SK-N-SH (cell line): Measurements from ENCODE around the gene ENOX1. TPM values are rescaled to one million over a fixed set of nuclear protein-coding genes. Genes with fewer than 3 reads are reported as not detected.

Experiments used
- CTCF ChIA-PET: fragments of 300-600, 350-600 bp; formaldehyde crosslinking; extraction: SDS; loops from one replicate; lab custom pipeline; 2021; lab: Yijun Ruan, JAX
- POLR2A ChIA-PET: fragments of 350-600 bp; sonication (Branson Sonifier 250); formaldehyde crosslinking; extraction: SDS; loops from one replicate; lab custom pipeline; 2020; ENCODE audit warnings: antibody characterized with exemption, inconsistent platforms; lab: Yijun Ruan, JAX
- DNase-seq: peaks from one replicate; pipeline ENCODE4 v3.0.0; 2012
- H2AFZ ChIP-seq: fragments of 200-600 bp; sonication (generic); 2 replicates; pipeline ENCODE4 v1.8.1; 2016; ENCODE audit warnings: antibody characterized with exemption, mild to moderate bottlenecking, low read depth
- H3F3A ChIP-seq: fragments of 200-600 bp; sonication (generic); replicated peaks from 2 replicates; pipeline ENCODE3; 2016; ENCODE audit warnings: antibody characterized with exemption, mild to moderate bottlenecking; ENCODE audit not compliant: insufficient read depth
- H3K27ac ChIP-seq, 2 experiments: fragments of 200-500 bp in 1 of 2; fragments of 200-600 bp in 1 of 2; sonication (Bioruptor generic) in 1 of 2; sonication (generic), shearing (Covaris generic) in 1 of 2; 2 replicates each; pipeline versions ENCODE4 v1.5.1 to v1.6.1; 2014 to 2016; ENCODE audit warnings: low read depth in 2 of 2, inconsistent platforms in 1 of 2, low read length in 1 of 2, mild to moderate bottlenecking in 1 of 2, mixed read lengths in 1 of 2
- H3K27me3 ChIP-seq: fragments of 200-600 bp; sonication (generic), shearing (Covaris generic); 2 replicates; pipeline ENCODE4 v1.6.1; 2016; ENCODE audit warnings: mixed run types; ENCODE audit not compliant: insufficient read depth
- H3K36me3 ChIP-seq, 2 experiments: fragments of 200-500 bp in 1 of 2; fragments of 200-600 bp in 1 of 2; sonication (Bioruptor generic) in 1 of 2; sonication (generic) in 1 of 2; replicated peaks in 1 of 2; 2 replicates each; pipeline versions ENCODE3 to v1.5.1; 2014 to 2016; ENCODE audit warnings: low read length in 1 of 2, mild to moderate bottlenecking in 1 of 2; ENCODE audit not compliant: insufficient read depth in 2 of 2, control insufficient read depth in 1 of 2
- H3K4me1 ChIP-seq, 2 experiments: fragments of 200-500 bp in 1 of 2; fragments of 200-600 bp in 1 of 2; sonication (Bioruptor generic) in 1 of 2; sonication (generic), shearing (Covaris generic) in 1 of 2; 2 replicates each; pipeline versions ENCODE4 v1.5.1 to v1.6.1; 2014 to 2016; ENCODE audit warnings: low read depth in 1 of 2, low read length in 1 of 2, mixed run types in 1 of 2; ENCODE audit not compliant: insufficient read depth in 2 of 2, control insufficient read depth in 1 of 2
- H3K4me2 ChIP-seq: fragments of 200-600 bp; sonication (generic), shearing (Covaris generic); 2 replicates; pipeline ENCODE4 v1.6.1; 2017; ENCODE audit warnings: mixed run types
- H3K4me3 ChIP-seq, 2 experiments: fragments of 200-500 bp in 1 of 2; fragments of 200-600 bp in 1 of 2; sonication (Bioruptor generic) in 1 of 2; sonication (generic), shearing (Covaris generic) in 1 of 2; 2 replicates each; pipeline versions ENCODE4 v1.5.1 to v1.8.1; 2014 to 2016; ENCODE audit warnings: low read depth in 2 of 2, inconsistent platforms in 1 of 2, low read length in 1 of 2, mild to moderate bottlenecking in 1 of 2, mixed read lengths in 1 of 2, moderate library complexity in 1 of 2
- H3K79me2 ChIP-seq: fragments of 200-600 bp; sonication (generic); 2 replicates; pipeline ENCODE4 v1.8.1; 2017; ENCODE audit warnings: mild to moderate bottlenecking; ENCODE audit not compliant: insufficient read depth
- H3K9ac ChIP-seq: fragments of 200-600 bp; sonication (generic); 2 replicates; pipeline ENCODE4 v1.6.1; 2017; ENCODE audit warnings: mixed run types
- H3K9me2 ChIP-seq: fragments of 200-600 bp; sonication (generic); 2 replicates; pipeline ENCODE4 v1.6.1; 2017; ENCODE audit warnings: mixed run types
- H3K9me3 ChIP-seq: fragments of 200-600 bp; sonication (generic); 2 replicates; pipeline ENCODE4 v1.6.1; 2017; ENCODE audit warnings: mixed run types, mild to moderate bottlenecking, moderate library complexity
- H4K20me1 ChIP-seq: fragments of 200-600 bp; sonication (generic); 2 replicates; pipeline ENCODE4 v1.6.1; 2017; ENCODE audit warnings: mild to moderate bottlenecking, mixed run types; ENCODE audit not compliant: insufficient read depth
- CHD2 ChIP-seq: fragments of 150-350 bp; IDR thresholded peaks from 2 replicates; pipeline ENCODE4 v1.6.1; 2018; ENCODE audit warnings: low read length; ENCODE audit not compliant: partially characterized antibody
- ELF1 ChIP-seq: IDR thresholded peaks from 2 replicates; pipeline ENCODE4 v1.4.0; 2012
- EZH2phosphoT487 ChIP-seq: fragments of 200-600 bp; sonication (generic); IDR thresholded peaks from 2 replicates; pipeline ENCODE4 v1.6.1; 2017; ENCODE audit warnings: low read depth, mixed run types, mild to moderate bottlenecking, antibody characterized with exemption, moderate library complexity, borderline replicate concordance
- FOSL2 ChIP-seq: IDR thresholded peaks from 2 replicates; pipeline ENCODE4 v1.4.0; 2012; ENCODE audit warnings: low read depth, mild to moderate bottlenecking, moderate library complexity, borderline replicate concordance
- FOXJ3 ChIP-seq: sonication (generic); formaldehyde crosslinking; IDR thresholded peaks from 2 replicates; pipeline ENCODE4 v1.5.1; 2020; ENCODE audit warnings: mild to moderate bottlenecking, missing genetic modification reagents
- JUND ChIP-seq: IDR thresholded peaks from 2 replicates; pipeline ENCODE4 v1.4.0; 2012
- MAX ChIP-seq: IDR thresholded peaks from 2 replicates; pipeline ENCODE4 v1.4.0; 2012; ENCODE audit warnings: low read depth
- MEF2A ChIP-seq: IDR thresholded peaks from 2 replicates; pipeline ENCODE4 v1.4.0; 2012; ENCODE audit warnings: low read depth, borderline replicate concordance
- NFIC ChIP-seq: IDR thresholded peaks from 2 replicates; pipeline ENCODE4 v1.4.0; 2012; ENCODE audit warnings: borderline replicate concordance
- POLR2AphosphoS5 ChIP-seq: IDR thresholded peaks from 2 replicates; pipeline ENCODE4 v1.6.1; 2012; ENCODE audit warnings: low read depth, low read length
- RCOR1 ChIP-seq: fragments of 150-350 bp; IDR thresholded peaks from 2 replicates; pipeline ENCODE4 v1.6.1; 2017; ENCODE audit warnings: antibody characterized with exemption, low read length
- RXRA ChIP-seq: IDR thresholded peaks from 2 replicates; pipeline ENCODE4 v1.4.0; 2012; ENCODE audit warnings: low read depth, mild to moderate bottlenecking, borderline replicate concordance
- SIN3A ChIP-seq: IDR thresholded peaks from 2 replicates; pipeline ENCODE4 v1.6.1; 2012; ENCODE audit warnings: low read depth, mild to moderate bottlenecking, low read length, moderate library complexity, borderline replicate concordance
- TEAD4 ChIP-seq: IDR thresholded peaks from 2 replicates; pipeline ENCODE4 v1.4.0; 2012; ENCODE audit warnings: mild to moderate bottlenecking, borderline replicate concordance; ENCODE audit not compliant: insufficient read depth
- WGBS: methylation state at CpG from one replicate; pipeline ENCODE4 v1.1.6; 2017; ENCODE audit warnings: low lambda C conversion rate; 5-methylcytosine and 5-hydroxymethylcytosine counted together
- polyA plus RNA-seq, 3 experiments: library from polyadenylated mRNA; depleted of rRNA; stranded (reverse); fragments of >200 nt; gene quantifications; 2 replicates each; pipeline ENCODE4 v1.2.3, GENCODE V29; 2012
- TF ChIP-seq, protein P1 (sequence below): fragments of 150-350 bp; IDR thresholded peaks from 2 replicates; pipeline ENCODE4 v1.6.1; 2017; ENCODE audit warnings: antibody characterized with exemption, low read length, low read depth, borderline replicate concordance
- TF ChIP-seq, protein P2 (sequence below): IDR thresholded peaks from 2 replicates; pipeline ENCODE4 v1.4.0; 2012; ENCODE audit warnings: low read depth, borderline replicate concordance
- TF ChIP-seq, protein P3 (sequence below): fragments of 150-350 bp; IDR thresholded peaks from 2 replicates; pipeline ENCODE4 v1.6.1; 2016; ENCODE audit warnings: mild to moderate bottlenecking, low read depth, low read length
- TF ChIP-seq, protein P4 (sequence below): fragments of 200-600 bp; sonication (generic); IDR thresholded peaks from 2 replicates; pipeline ENCODE4 v1.6.1; 2017; ENCODE audit warnings: antibody characterized with exemption, mild to moderate bottlenecking, moderate library complexity
- TF ChIP-seq, protein P5 (sequence below): IDR thresholded peaks from 2 replicates; pipeline ENCODE4 v1.6.1; 2012; ENCODE audit warnings: mild to moderate bottlenecking, low read depth, low read length, moderate library complexity

ENOX1 gene
- polyA plus RNA-seq, 1 of the 3 experiments (the other 2 are of a cell fraction): 5.8 TPM

- TF ChIP-seq EZH2phosphoT487 (no peak), ELF1 (no peak), NFIC (no peak), MAX (no peak), FOSL2 (no peak), RCOR1 (no peak), JUND (no peak), CHD2 (no peak), MEF2A (no peak), FOXJ3 (CRISPR knock-in tag) (no peak), RXRA (no peak), TEAD4 (no peak), SIN3A (no peak), POLR2AphosphoS5 (no peak)
- TF ChIP-seq, protein P1, sequence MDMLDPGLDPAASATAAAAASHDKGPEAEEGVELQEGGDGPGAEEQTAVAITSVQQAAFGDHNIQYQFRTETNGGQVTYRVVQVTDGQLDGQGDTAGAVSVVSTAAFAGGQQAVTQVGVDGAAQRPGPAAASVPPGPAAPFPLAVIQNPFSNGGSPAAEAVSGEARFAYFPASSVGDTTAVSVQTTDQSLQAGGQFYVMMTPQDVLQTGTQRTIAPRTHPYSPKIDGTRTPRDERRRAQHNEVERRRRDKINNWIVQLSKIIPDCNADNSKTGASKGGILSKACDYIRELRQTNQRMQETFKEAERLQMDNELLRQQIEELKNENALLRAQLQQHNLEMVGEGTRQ: no peak
- TF ChIP-seq, protein P2, sequence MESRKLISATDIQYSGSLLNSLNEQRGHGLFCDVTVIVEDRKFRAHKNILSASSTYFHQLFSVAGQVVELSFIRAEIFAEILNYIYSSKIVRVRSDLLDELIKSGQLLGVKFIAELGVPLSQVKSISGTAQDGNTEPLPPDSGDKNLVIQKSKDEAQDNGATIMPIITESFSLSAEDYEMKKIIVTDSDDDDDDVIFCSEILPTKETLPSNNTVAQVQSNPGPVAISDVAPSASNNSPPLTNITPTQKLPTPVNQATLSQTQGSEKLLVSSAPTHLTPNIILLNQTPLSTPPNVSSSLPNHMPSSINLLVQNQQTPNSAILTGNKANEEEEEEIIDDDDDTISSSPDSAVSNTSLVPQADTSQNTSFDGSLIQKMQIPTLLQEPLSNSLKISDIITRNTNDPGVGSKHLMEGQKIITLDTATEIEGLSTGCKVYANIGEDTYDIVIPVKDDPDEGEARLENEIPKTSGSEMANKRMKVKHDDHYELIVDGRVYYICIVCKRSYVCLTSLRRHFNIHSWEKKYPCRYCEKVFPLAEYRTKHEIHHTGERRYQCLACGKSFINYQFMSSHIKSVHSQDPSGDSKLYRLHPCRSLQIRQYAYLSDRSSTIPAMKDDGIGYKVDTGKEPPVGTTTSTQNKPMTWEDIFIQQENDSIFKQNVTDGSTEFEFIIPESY: no peak
- TF ChIP-seq, protein P3, sequence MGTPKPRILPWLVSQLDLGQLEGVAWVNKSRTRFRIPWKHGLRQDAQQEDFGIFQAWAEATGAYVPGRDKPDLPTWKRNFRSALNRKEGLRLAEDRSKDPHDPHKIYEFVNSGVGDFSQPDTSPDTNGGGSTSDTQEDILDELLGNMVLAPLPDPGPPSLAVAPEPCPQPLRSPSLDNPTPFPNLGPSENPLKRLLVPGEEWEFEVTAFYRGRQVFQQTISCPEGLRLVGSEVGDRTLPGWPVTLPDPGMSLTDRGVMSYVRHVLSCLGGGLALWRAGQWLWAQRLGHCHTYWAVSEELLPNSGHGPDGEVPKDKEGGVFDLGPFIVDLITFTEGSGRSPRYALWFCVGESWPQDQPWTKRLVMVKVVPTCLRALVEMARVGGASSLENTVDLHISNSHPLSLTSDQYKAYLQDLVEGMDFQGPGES: no peak
- TF ChIP-seq, protein P4, sequence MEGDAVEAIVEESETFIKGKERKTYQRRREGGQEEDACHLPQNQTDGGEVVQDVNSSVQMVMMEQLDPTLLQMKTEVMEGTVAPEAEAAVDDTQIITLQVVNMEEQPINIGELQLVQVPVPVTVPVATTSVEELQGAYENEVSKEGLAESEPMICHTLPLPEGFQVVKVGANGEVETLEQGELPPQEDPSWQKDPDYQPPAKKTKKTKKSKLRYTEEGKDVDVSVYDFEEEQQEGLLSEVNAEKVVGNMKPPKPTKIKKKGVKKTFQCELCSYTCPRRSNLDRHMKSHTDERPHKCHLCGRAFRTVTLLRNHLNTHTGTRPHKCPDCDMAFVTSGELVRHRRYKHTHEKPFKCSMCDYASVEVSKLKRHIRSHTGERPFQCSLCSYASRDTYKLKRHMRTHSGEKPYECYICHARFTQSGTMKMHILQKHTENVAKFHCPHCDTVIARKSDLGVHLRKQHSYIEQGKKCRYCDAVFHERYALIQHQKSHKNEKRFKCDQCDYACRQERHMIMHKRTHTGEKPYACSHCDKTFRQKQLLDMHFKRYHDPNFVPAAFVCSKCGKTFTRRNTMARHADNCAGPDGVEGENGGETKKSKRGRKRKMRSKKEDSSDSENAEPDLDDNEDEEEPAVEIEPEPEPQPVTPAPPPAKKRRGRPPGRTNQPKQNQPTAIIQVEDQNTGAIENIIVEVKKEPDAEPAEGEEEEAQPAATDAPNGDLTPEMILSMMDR: no peak
- TF ChIP-seq, protein P5, sequence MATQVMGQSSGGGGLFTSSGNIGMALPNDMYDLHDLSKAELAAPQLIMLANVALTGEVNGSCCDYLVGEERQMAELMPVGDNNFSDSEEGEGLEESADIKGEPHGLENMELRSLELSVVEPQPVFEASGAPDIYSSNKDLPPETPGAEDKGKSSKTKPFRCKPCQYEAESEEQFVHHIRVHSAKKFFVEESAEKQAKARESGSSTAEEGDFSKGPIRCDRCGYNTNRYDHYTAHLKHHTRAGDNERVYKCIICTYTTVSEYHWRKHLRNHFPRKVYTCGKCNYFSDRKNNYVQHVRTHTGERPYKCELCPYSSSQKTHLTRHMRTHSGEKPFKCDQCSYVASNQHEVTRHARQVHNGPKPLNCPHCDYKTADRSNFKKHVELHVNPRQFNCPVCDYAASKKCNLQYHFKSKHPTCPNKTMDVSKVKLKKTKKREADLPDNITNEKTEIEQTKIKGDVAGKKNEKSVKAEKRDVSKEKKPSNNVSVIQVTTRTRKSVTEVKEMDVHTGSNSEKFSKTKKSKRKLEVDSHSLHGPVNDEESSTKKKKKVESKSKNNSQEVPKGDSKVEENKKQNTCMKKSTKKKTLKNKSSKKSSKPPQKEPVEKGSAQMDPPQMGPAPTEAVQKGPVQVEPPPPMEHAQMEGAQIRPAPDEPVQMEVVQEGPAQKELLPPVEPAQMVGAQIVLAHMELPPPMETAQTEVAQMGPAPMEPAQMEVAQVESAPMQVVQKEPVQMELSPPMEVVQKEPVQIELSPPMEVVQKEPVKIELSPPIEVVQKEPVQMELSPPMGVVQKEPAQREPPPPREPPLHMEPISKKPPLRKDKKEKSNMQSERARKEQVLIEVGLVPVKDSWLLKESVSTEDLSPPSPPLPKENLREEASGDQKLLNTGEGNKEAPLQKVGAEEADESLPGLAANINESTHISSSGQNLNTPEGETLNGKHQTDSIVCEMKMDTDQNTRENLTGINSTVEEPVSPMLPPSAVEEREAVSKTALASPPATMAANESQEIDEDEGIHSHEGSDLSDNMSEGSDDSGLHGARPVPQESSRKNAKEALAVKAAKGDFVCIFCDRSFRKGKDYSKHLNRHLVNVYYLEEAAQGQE: no peak
- no peak overlapping the region for H3K4me2 ChIP-seq
- no peaks in the 10 kb centered on the region for H3K27me3 ChIP-seq
- no peaks in the 10 kb centered on the region for H3K9me3 ChIP-seq
- H3K4me1 ChIP-seq: peaks cover 0 to 2% of the 10 kb centered on the region in 2 experiments; a peak in 2 of 4 replicates
- H3K79me2 ChIP-seq: no peaks in the 10 kb centered on the region
- no peaks in the 10 kb centered on the region for H4K20me1 ChIP-seq
- H3K9ac ChIP-seq: no peak overlapping the region
- H2AFZ ChIP-seq: no peak overlapping the region
- H3K27ac ChIP-seq: no peak overlapping the region
- no peak for DNase-seq
- 98% methylated on average over 2 of the region's 2 CpGs for WGBS
- ChIA-PET CTCF (interaction anchor here (1.2 kb wide), 1 partner anchor 39 kb away, joined by 3 read pairs; no protein-coding TSS in a partner anchor), POLR2A (no interaction called here)
- H3F3A ChIP-seq: no peaks in the 10 kb centered on the region
- no peaks in the 10 kb centered on the region for H3K36me3 ChIP-seq
- H3K9me2 ChIP-seq: no peaks in the 10 kb centered on the region
- H3K4me3 ChIP-seq: no peak overlapping the region
Observed at GRCh38 chr13:43482026-43482425, 304.7 kb downstream of the ENOX1 start.
